Left lung (tissue), 10 donors: ENCODE data around the gene BNC2. TPM values are rescaled to one million over a fixed set of nuclear protein-coding genes. Genes with fewer than 3 reads are reported as not detected.

Experiments used
- ATAC-seq: fragments of 200-7000 bp; cut with Tn5 transposase; one replicate; pipeline ENCODE4 v1.9.1; 2020; ENCODE audit warnings: moderate library complexity
- DNase-seq, 4 donors: peaks; one replicate each; pipeline ENCODE4 v3.0.0-alpha.2; 2013 to 2020
- H3K27ac ChIP-seq, 2 donors: fragments of 200-600 bp; sonication (generic) in 1 of 2; one replicate each; pipeline versions ENCODE4 v1.5.0 to v1.8.0; 2020 to 2021
- H3K27me3 ChIP-seq, 2 donors: fragments of 200-600 bp; sonication (generic) in 1 of 2; one replicate each; pipeline versions ENCODE4 v1.5.0 to v1.8.0; 2020 to 2021
- H3K36me3 ChIP-seq, 2 donors: fragments of 200-600 bp; sonication (generic) in 1 of 2; one replicate each; pipeline versions ENCODE4 v1.5.0 to v1.8.0; 2020 to 2021
- H3K4me1 ChIP-seq, 2 donors: fragments of 200-600 bp; one replicate each; pipeline ENCODE4 v1.8.0; 2021
- H3K4me3 ChIP-seq, 2 donors: fragments of 200-600 bp; sonication (generic) in 1 of 2; one replicate each; pipeline versions ENCODE4 v1.5.0 to v1.8.0; 2020 to 2021; ENCODE audit warnings: mild to moderate bottlenecking in 1 of 2
- H3K9me3 ChIP-seq, 2 donors: fragments of 200-600 bp; sonication (generic) in 1 of 2; one replicate each; pipeline versions ENCODE4 v1.5.0 to v1.8.0; 2020 to 2021
- intact Hi-C, 2 donors: fragments of 100-400 bp; cut with DNase I; formaldehyde crosslinking; loops; one replicate each; pipeline versions ENCODE4 v1.11.2 to v1.14.2; 2022
- polyA plus RNA-seq, 6 donors: library from polyadenylated mRNA; unstranded; fragments of 120-200 nt; gene quantifications; one replicate each; pipeline ENCODE4 v1.2.1, GENCODE V29; 2013; ENCODE audit not compliant: insufficient read length in 6 of 6
- total RNA-seq, 2 donors: library from RNA; stranded (reverse); fragmentation: NEBNext Ultra II Directional; extraction: Animal tissue kit (Norgen Biotek cat#: 25700); gene quantifications; one replicate each; pipeline ENCODE4 v1.2.1, GENCODE V29; 2021
- TF ChIP-seq, protein P1 (sequence below), 2 donors: fragments of 200-600 bp; sonication (generic) in 1 of 2; IDR thresholded peaks; one replicate each; pipeline versions ENCODE4 v1.5.0 to v1.8.0; 2021; ENCODE audit warnings: antibody characterized with exemption in 2 of 2
- donor health status: DM: no; HTN: yes; CAD: no.
- donor health status: DM: no; HTN: no; CAD: no.

BNC2 gene
- total and polyA plus RNA-seq, 8 donors: 9.6 to 19.3 (median 12.9) TPM

- no peak for ATAC-seq
- Histone ChIP-seq H3K36me3 (no peaks in the 10 kb centered on the region), H3K27me3 (no peaks in the 10 kb centered on the region), H3K4me1 (peaks cover 0 to 4% of the 10 kb centered on the region in 2 donors), H3K27ac (no peak overlapping the region), H3K9me3 (no peaks in the 10 kb centered on the region), H3K4me3 (no peak overlapping the region)
- no peak for DNase-seq
- intact Hi-C loops: no loop called here
- TF ChIP-seq, protein P1, sequence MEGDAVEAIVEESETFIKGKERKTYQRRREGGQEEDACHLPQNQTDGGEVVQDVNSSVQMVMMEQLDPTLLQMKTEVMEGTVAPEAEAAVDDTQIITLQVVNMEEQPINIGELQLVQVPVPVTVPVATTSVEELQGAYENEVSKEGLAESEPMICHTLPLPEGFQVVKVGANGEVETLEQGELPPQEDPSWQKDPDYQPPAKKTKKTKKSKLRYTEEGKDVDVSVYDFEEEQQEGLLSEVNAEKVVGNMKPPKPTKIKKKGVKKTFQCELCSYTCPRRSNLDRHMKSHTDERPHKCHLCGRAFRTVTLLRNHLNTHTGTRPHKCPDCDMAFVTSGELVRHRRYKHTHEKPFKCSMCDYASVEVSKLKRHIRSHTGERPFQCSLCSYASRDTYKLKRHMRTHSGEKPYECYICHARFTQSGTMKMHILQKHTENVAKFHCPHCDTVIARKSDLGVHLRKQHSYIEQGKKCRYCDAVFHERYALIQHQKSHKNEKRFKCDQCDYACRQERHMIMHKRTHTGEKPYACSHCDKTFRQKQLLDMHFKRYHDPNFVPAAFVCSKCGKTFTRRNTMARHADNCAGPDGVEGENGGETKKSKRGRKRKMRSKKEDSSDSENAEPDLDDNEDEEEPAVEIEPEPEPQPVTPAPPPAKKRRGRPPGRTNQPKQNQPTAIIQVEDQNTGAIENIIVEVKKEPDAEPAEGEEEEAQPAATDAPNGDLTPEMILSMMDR (IDR thresholded peaks at IDR 0.05): no peak
These were observed 345.6 kb downstream of the BNC2 start for GRCh38 chr9:16524823-16525222.

DNA sequence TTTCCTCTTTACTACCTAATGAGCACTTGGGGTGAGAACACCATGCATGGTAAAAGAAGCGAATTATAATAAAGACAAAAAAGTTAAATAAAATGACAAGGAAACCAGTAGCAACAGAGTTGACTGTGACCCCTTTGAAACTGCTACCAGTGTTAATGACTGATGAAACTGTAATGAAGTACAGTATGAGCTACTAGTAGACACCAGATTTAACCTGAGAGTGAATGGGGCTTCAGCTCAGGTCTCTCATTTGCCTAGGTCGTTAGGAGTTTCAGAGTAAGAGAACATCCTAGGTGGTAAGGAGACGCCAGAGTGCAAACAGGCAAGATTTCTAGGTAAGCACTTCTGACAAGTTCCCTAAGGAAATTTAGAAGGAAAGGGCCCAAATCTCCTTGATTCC lies 346.4 kb downstream of the BNC2 start:
- no peak for ATAC-seq
- Histone ChIP-seq H3K4me1 (peaks cover 0 to 4% of the 10 kb centered on the region in 2 donors), H3K9me3 (no peaks in the 10 kb centered on the region), H3K27me3 (no peaks in the 10 kb centered on the region), H3K36me3 (no peaks in the 10 kb centered on the region), H3K4me3 (no peak overlapping the region), H3K27ac (no peak overlapping the region)
- DNase-seq: no peak
- intact Hi-C loops: no loop called here
- TF ChIP-seq, protein P1 (IDR thresholded peaks at IDR 0.05): no peak

GRCh38 chr9:16521868-16522411 lies 348.5 kb downstream of the BNC2 start:
- H3K27ac ChIP-seq: peak overlapping the region in 1 of 2 donors; percentile 46
- no peaks in the 10 kb centered on the region for H3K9me3 ChIP-seq
- no peak overlapping the region for H3K4me3 ChIP-seq
- H3K27me3 ChIP-seq: no peaks in the 10 kb centered on the region
- peak; percentile 90 for ATAC-seq
- no peaks in the 10 kb centered on the region for H3K36me3 ChIP-seq
- intact Hi-C loops: no loop called here
- TF ChIP-seq, protein P1 (IDR thresholded peaks at IDR 0.05): no peak
- peaks cover 0 to 4% of the 10 kb centered on the region in 2 donors for H3K4me1 ChIP-seq
- DNase-seq: peak in 3 of 4 donors; percentile 59 to 91 (median 87)

- H3K4me3 ChIP-seq: no peak overlapping the region
- no peaks in the 10 kb centered on the region for H3K36me3 ChIP-seq
- intact Hi-C loops: no loop called here
- TF ChIP-seq, protein P1 (IDR thresholded peaks at IDR 0.05): no peak
- DNase-seq (no peak), ATAC-seq (no peak)
- H3K27me3 ChIP-seq: no peaks in the 10 kb centered on the region
- peaks cover 0 to 4% of the 10 kb centered on the region in 2 donors for H3K4me1 ChIP-seq
- no peak overlapping the region for H3K27ac ChIP-seq
- H3K9me3 ChIP-seq: no peaks in the 10 kb centered on the region
These were observed 351.5 kb downstream of the BNC2 start for GRCh38 chr9:16519001-16519400.

GRCh38 chr9:16516891-16517290 lies 353.6 kb downstream of the BNC2 start:
- DNase-seq: no peak
- Histone ChIP-seq H3K9me3 (no peaks in the 10 kb centered on the region), H3K27me3 (no peaks in the 10 kb centered on the region), H3K27ac (no peak overlapping the region), H3K4me1 (peaks cover 0 to 4% of the 10 kb centered on the region in 2 donors), H3K4me3 (no peak overlapping the region), H3K36me3 (no peaks in the 10 kb centered on the region)
- intact Hi-C loops: no loop called here
- TF ChIP-seq, protein P1 (IDR thresholded peaks at IDR 0.05): no peak
- no peak for ATAC-seq
